Activated CD8-positive, alpha-beta memory T cell treated with anti-CD3 and anti-CD28 coated beads for 36 hours (primary cell): ENCODE measurements around the gene SPHK2. TPM values are rescaled to one million over a fixed set of nuclear protein-coding genes. Genes with fewer than 3 reads are reported as not detected.

Source experiments
- CTCF ChIA-PET: fragments of 350-600 bp; sonication (Branson Sonifier 250); formaldehyde crosslinking; loops from one replicate; lab custom pipeline; 2021; ENCODE audit warnings: antibody characterized with exemption; lab: Charles Lee
- POLR2A ChIA-PET: fragments of 350-600 bp; sonication (Branson Sonifier 250); formaldehyde crosslinking; loops from one replicate; lab custom pipeline; 2021; ENCODE audit warnings: antibody characterized with exemption; lab: Charles Lee
- total RNA-seq, 2 experiments: library from RNA; stranded (reverse); gene quantifications; one replicate each; pipeline ENCODE4 v1.2.3, GENCODE V29; 2021

The SPHK2 gene
- total RNA-seq, 2 experiments from 2014 or later, result 35.4 to 35.7 TPM

- POLR2A ChIA-PET, result no interaction called here
- CTCF ChIA-PET, result no interaction called here
Measured at GRCh38 chr19:48598996-48599700, 20.2 kb upstream of the SPHK2 start.

- ChIA-PET POLR2A (interaction anchor here (0.6 kb wide), 1 partner anchor 1704 kb away, joined by 5 read pairs; no protein-coding TSS in a partner anchor), CTCF (interaction anchor here (1.6 kb wide), 1 partner anchor 12 kb away, joined by 6 read pairs; no protein-coding TSS in a partner anchor)
Measured at GRCh38 chr19:48600679-48601417, 18.5 kb upstream of the SPHK2 start.

- ChIA-PET CTCF (no interaction called here), POLR2A (no interaction called here)
Measured at GRCh38 chr19:48603001-48603400, 16.3 kb upstream of the SPHK2 start.

GRCh38 chr19:48603449-48603848, 15.9 kb upstream of the SPHK2 start:
- CTCF ChIA-PET, result no interaction called here
- POLR2A ChIA-PET, result no interaction called here

- POLR2A ChIA-PET, result no interaction called here
Measured at GRCh38 chr19:48603850-48604249, 15.5 kb upstream of the SPHK2 start.

GRCh38 chr19:48606463-48607358, 12.6 kb upstream of the SPHK2 start, which contains the start of gene SPACA4:
Gene SPACA4 (plus strand): TSS chr19:48606742. CDS start chr19:48606979, 237 bp downstream.
- POLR2A ChIA-PET, result no interaction called here
- CTCF ChIA-PET, result interaction anchor here (1.9 to 3.9 kb wide), 2 partner anchors 9 to 18 kb away, joined by 5 to 15 read pairs; no protein-coding TSS in a partner anchor

More at GRCh38 chr19:48603850-48604249, 15.5 kb upstream of the SPHK2 start:
- CTCF ChIA-PET, result no interaction called here

GRCh38 chr19:48607359-48607755, 11.9 kb upstream of the SPHK2 start:
- CTCF ChIA-PET, result interaction anchor here (0.8 to 3.9 kb wide), 3 partner anchors 9 to 102 kb away, joined by 3 to 15 read pairs (median 5); no protein-coding TSS in a partner anchor
- POLR2A ChIA-PET, result no interaction called here

GRCh38 chr19:48608798-48609263, 10.5 kb upstream of the SPHK2 start:
- ChIA-PET CTCF (interaction anchor here (0.5 to 3.9 kb wide), 11 partner anchors 8 to 230 kb away, joined by 3 to 15 read pairs (median 4); no protein-coding TSS in a partner anchor), POLR2A (interaction anchor here (0.7 to 0.8 kb wide), 2 partner anchors 25 to 542 kb away, joined by 3 to 11 read pairs; no protein-coding TSS in a partner anchor)

- ChIA-PET CTCF (interaction anchor here (0.6 to 3.9 kb wide), 7 partner anchors 7 to 231 kb away, joined by 3 to 15 read pairs (median 5); no protein-coding TSS in a partner anchor), POLR2A (interaction anchor here (0.7 to 0.9 kb wide), 2 partner anchors 9 to 541 kb away, joined by 6 to 11 read pairs; partner anchors contain the start of genes RPL18 and SPHK2)
Measured at GRCh38 chr19:48609571-48610108, 9.7 kb upstream of the SPHK2 start.

- CTCF ChIA-PET, result interaction anchor here (1.2 kb wide), 1 partner anchor 23 kb away, joined by 3 read pairs; no protein-coding TSS in a partner anchor
- POLR2A ChIA-PET, result no interaction called here
Measured at GRCh38 chr19:48611872-48612271, 7.4 kb upstream of the SPHK2 start.

- CTCF ChIA-PET, result interaction anchor here (0.6 to 1.2 kb wide), 4 partner anchors 24 to 123 kb away, joined by 3 to 4 read pairs (median 3); no protein-coding TSS in a partner anchor
- POLR2A ChIA-PET, result interaction anchor here (0.8 to 1.2 kb wide), 3 partner anchors 121 to 934 kb away, joined by 3 to 4 read pairs (median 3); no protein-coding TSS in a partner anchor
Measured at GRCh38 chr19:48613024-48613851, 6.1 kb upstream of the SPHK2 start.

- CTCF ChIA-PET, result no interaction called here
- POLR2A ChIA-PET, result interaction anchor here (0.7 to 0.8 kb wide), 2 partner anchors 20 to 933 kb away, joined by 3 read pairs; no protein-coding TSS in a partner anchor
Measured at GRCh38 chr19:48613852-48614435, 5.4 kb upstream of the SPHK2 start.

GRCh38 chr19:48614436-48615230, 4.7 kb upstream of the SPHK2 start, which contains the start of gene FAM83E:
Gene FAM83E (minus strand): TSS chr19:48615076. CDS start chr19:48613372, 1,704 bp downstream.
- POLR2A ChIA-PET, result interaction anchor here (0.7 kb wide), 1 partner anchor 19 kb away, joined by 3 read pairs; no protein-coding TSS in a partner anchor
- CTCF ChIA-PET, result no interaction called here

GRCh38 chr19:48615231-48616040, 3.9 kb upstream of the SPHK2 start:
- ChIA-PET POLR2A (interaction anchor here (1.0 to 4.0 kb wide), 2 partner anchors 18 kb away, joined by 5 to 22 read pairs; no protein-coding TSS in a partner anchor), CTCF (interaction anchor here (1.0 to 1.4 kb wide), 2 partner anchors 8 to 320 kb away, joined by 3 to 5 read pairs; partner anchors contain the start of gene SPACA4)

- POLR2A ChIA-PET, result interaction anchor here (1.0 to 4.0 kb wide), 3 partner anchors 15 to 19 kb away, joined by 3 to 22 read pairs (median 5); no protein-coding TSS in a partner anchor
- CTCF ChIA-PET, result interaction anchor here (1.0 to 1.4 kb wide), 3 partner anchors 9 to 321 kb away, joined by 3 to 5 read pairs (median 4); partner anchors contain the start of gene SPACA4
Measured at GRCh38 chr19:48616041-48616436, 3.3 kb upstream of the SPHK2 start.
